Gastroesophageal sphincter (tissue), 4 donors: ENCODE results near the gene TMC7. TPM values are rescaled to one million over a fixed set of nuclear protein-coding genes. Genes with fewer than 3 reads are reported as not detected.
A peak's percentile ranks its signal among the peaks of the same experiment; 100 is the strongest.

Experiments used
- ATAC-seq: fragments of 150-250 bp; one replicate; pipeline ENCODE4 v1.9.1; 2016; ENCODE audit warnings: mild to moderate bottlenecking, moderate library complexity
- H3K27ac ChIP-seq, 4 donors: fragments of 200-600 bp; sonication (generic) in 3 of 4; 1 replicate in 3 of 4; 2 replicates in 1 of 4; pipeline ENCODE4 v1.5.1; 2016 to 2019
- H3K27me3 ChIP-seq: fragments of 200-600 bp; sonication (generic); one replicate; pipeline ENCODE4 v1.5.1; 2019
- H3K36me3 ChIP-seq, 2 donors: fragments of 200-600 bp; sonication (generic); one replicate each; pipeline ENCODE4 v1.5.1; 2019; ENCODE audit warnings: control low read depth in 1 of 2
- H3K4me1 ChIP-seq, 3 donors: fragments of 200-600 bp; sonication (generic); 1 replicate in 2 of 3; 2 replicates in 1 of 3; pipeline ENCODE4 v1.5.1; 2016 to 2019; ENCODE audit warnings: control low read depth in 2 of 3
- H3K4me3 ChIP-seq, 2 donors: fragments of 200-600 bp; sonication (generic); one replicate each; pipeline ENCODE4 v1.5.1; 2019; ENCODE audit warnings: mild to moderate bottlenecking in 1 of 2, moderate library complexity in 1 of 2
- H3K9me3 ChIP-seq, 3 donors: fragments of 200-600 bp; sonication (generic); one replicate each; pipeline ENCODE4 v1.5.1; 2017 to 2019; ENCODE audit warnings: control low read depth in 2 of 3
- EP300 ChIP-seq: sonication (generic); formaldehyde crosslinking; IDR thresholded peaks from one replicate; pipeline ENCODE4 v1.6.1; 2017; ENCODE audit warnings: antibody characterized with exemption, mild to moderate bottlenecking
- POLR2A ChIP-seq, 2 donors: fragments of 450-650 bp; IDR thresholded peaks; one replicate each; pipeline ENCODE4 v1.6.1; 2017; ENCODE audit warnings: antibody characterized with exemption in 2 of 2, mild to moderate bottlenecking in 2 of 2, moderate library complexity in 1 of 2
- POLR2AphosphoS5 ChIP-seq: sonication (generic); formaldehyde crosslinking; IDR thresholded peaks from one replicate; pipeline ENCODE4 v1.6.1; 2017; ENCODE audit warnings: antibody characterized with exemption
- WGBS, 2 donors: methylation state at CpG; one replicate each; pipeline ENCODE4 v1.1.5; 2018; ENCODE audit warnings: low coverage in 1 of 2; 5-methylcytosine and 5-hydroxymethylcytosine counted together
- total RNA-seq, 4 donors: library from RNA; depleted of rRNA; stranded (reverse); fragments of >200 nt; gene quantifications; one replicate each; pipeline ENCODE4 v1.1.0, GENCODE V29; 2016
- TF ChIP-seq, protein P1 (sequence below), 4 experiments: fragments of 200-600 bp in 2 of 4; fragments of 450-650 bp in 2 of 4; sonication (generic) in 1 of 4; IDR thresholded peaks; one replicate each; pipeline ENCODE4 v1.5.1; 2017 to 2019; ENCODE audit warnings: antibody characterized with exemption in 4 of 4, mild to moderate bottlenecking in 2 of 4, moderate library complexity in 2 of 4

Gene TMC7
- total RNA-seq, 4 donors from 2014 or later, result 0.40 to 0.85 (median 0.60) TPM

- Histone ChIP-seq H3K36me3 (peaks cover 0 to 53% of the 10 kb centered on the region in 2 donors), H3K27me3 (no peaks in the 10 kb centered on the region), H3K27ac (no peak overlapping the region), H3K4me1 (peaks cover 0 to 46% (median 10%) of the 10 kb centered on the region in 3 donors), H3K9me3 (no peaks in the 10 kb centered on the region), H3K4me3 (no peak overlapping the region)
- WGBS, 2 donors, result 67 to 83% methylated on average over 11 to 19 of the region's 21 CpGs
- no peak for ATAC-seq
- TF ChIP-seq, protein P1, sequence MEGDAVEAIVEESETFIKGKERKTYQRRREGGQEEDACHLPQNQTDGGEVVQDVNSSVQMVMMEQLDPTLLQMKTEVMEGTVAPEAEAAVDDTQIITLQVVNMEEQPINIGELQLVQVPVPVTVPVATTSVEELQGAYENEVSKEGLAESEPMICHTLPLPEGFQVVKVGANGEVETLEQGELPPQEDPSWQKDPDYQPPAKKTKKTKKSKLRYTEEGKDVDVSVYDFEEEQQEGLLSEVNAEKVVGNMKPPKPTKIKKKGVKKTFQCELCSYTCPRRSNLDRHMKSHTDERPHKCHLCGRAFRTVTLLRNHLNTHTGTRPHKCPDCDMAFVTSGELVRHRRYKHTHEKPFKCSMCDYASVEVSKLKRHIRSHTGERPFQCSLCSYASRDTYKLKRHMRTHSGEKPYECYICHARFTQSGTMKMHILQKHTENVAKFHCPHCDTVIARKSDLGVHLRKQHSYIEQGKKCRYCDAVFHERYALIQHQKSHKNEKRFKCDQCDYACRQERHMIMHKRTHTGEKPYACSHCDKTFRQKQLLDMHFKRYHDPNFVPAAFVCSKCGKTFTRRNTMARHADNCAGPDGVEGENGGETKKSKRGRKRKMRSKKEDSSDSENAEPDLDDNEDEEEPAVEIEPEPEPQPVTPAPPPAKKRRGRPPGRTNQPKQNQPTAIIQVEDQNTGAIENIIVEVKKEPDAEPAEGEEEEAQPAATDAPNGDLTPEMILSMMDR (IDR thresholded peaks at IDR 0.05), result peak; percentile 20 to 65 (median 32)
- TF ChIP-seq POLR2AphosphoS5, result no peak
Measured at GRCh38 chr16:19071811-19072777, 88.4 kb downstream of the TMC7 start.

DNA sequence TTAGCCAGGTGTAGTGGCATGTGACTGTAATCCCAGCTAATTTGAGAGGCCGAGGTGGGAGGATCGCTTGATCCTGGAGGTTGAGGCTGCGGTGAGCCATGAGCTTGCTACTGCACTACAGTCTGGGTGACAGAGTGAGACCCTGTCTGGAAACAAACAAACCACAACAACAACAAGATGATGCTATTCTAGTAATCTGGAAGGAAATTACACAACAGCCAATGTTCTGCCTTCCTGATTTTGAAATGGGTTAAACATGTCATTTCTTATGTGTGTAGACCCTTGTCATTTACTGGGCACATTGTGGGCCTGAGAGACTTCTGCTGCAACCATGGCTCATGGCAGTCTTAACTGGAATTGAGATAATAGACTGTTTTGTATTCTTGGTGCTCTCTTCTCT lies 89.6 kb downstream of the TMC7 start:
- no peaks in the 10 kb centered on the region for H3K27me3 ChIP-seq
- H3K27ac ChIP-seq, result no peak overlapping the region
- H3K4me3 ChIP-seq, result no peak overlapping the region
- WGBS, 2 donors, result 82% methylated on average over 3 of the region's 3 CpGs; no CpG with 5 or more reads in 1 of the 2 donors
- no peak for TF ChIP-seq EP300
- no peak for TF ChIP-seq POLR2AphosphoS5
- TF ChIP-seq POLR2A (IDR thresholded peaks at IDR 0.05), result no peak
- TF ChIP-seq, protein P1 (IDR thresholded peaks at IDR 0.05), result no peak
- H3K9me3 ChIP-seq, result no peaks in the 10 kb centered on the region
- H3K36me3 ChIP-seq, result peaks cover 0 to 66% of the 10 kb centered on the region in 2 donors
- no peak for ATAC-seq
- H3K4me1 ChIP-seq, result peaks cover 0 to 45% (median 9%) of the 10 kb centered on the region in 3 donors

DNA sequence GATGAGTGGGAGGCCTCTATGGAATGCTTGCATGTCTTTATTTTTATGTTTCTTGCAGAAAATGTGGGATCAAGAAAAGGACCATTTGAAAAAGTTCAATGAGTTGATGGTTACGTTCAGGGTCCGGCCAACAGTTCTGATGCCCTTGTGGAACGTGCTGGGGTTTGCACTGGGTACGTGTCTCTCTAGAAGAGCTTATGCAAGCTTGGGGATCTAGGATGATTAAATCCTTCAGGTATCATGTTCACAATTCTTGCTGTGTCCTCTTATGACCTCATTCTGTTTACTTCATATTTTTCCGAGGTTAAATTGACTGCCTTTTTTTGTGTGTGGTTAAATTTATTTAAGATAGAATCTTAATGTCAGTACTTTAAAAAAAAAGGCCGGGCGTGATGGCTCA lies 90.1 kb downstream of the TMC7 start:
- WGBS, 2 donors, result 0 to 74% methylated on average over 1 to 6 of the region's 7 CpGs
- Histone ChIP-seq H3K9me3 (no peaks in the 10 kb centered on the region), H3K27me3 (no peaks in the 10 kb centered on the region), H3K36me3 (peaks cover 0 to 71% of the 10 kb centered on the region in 2 donors), H3K4me3 (no peak overlapping the region), H3K27ac (peak overlapping the region in 2 of 4 donors; percentile 30 to 60), H3K4me1 (peaks cover 0 to 40% (median 6%) of the 10 kb centered on the region in 3 donors)
- TF ChIP-seq POLR2A (IDR thresholded peaks at IDR 0.05) (no peak), EP300 (no peak), POLR2AphosphoS5 (no peak)
- TF ChIP-seq, protein P1 (IDR thresholded peaks at IDR 0.05), result no peak
- ATAC-seq, result no peak

GRCh38 chr16:19075511-19075910 lies 91.8 kb downstream of the TMC7 start:
- WGBS, 2 donors, result 90 to 94% methylated on average over 2 to 6 of the region's 12 CpGs
- ATAC-seq, result no peak
- Histone ChIP-seq H3K4me3 (no peak overlapping the region), H3K4me1 (peaks cover 0 to 26% (median 3%) of the 10 kb centered on the region in 3 donors), H3K9me3 (no peaks in the 10 kb centered on the region), H3K27me3 (no peaks in the 10 kb centered on the region), H3K27ac (no peak overlapping the region), H3K36me3 (peaks cover 0 to 80% of the 10 kb centered on the region in 2 donors)
- TF ChIP-seq POLR2A (IDR thresholded peaks at IDR 0.05) (no peak), EP300 (no peak), POLR2AphosphoS5 (no peak)
- TF ChIP-seq, protein P1 (IDR thresholded peaks at IDR 0.05), result no peak
